IPS DF 19.7 (cell line): Measurements from ENCODE around the gene AGRN.
"Not testable (repeated sequence)": the region's sequence is repeated elsewhere in the genome, so short reads cannot be mapped to it uniquely, and the experiment has no call there.

Source experiments
- DNase-seq: peaks from one replicate; pipeline ENCODE4 v3.0.0-alpha.2; 2013; ENCODE audit warnings: low read depth, low spot score

AGRN gene

DNA sequence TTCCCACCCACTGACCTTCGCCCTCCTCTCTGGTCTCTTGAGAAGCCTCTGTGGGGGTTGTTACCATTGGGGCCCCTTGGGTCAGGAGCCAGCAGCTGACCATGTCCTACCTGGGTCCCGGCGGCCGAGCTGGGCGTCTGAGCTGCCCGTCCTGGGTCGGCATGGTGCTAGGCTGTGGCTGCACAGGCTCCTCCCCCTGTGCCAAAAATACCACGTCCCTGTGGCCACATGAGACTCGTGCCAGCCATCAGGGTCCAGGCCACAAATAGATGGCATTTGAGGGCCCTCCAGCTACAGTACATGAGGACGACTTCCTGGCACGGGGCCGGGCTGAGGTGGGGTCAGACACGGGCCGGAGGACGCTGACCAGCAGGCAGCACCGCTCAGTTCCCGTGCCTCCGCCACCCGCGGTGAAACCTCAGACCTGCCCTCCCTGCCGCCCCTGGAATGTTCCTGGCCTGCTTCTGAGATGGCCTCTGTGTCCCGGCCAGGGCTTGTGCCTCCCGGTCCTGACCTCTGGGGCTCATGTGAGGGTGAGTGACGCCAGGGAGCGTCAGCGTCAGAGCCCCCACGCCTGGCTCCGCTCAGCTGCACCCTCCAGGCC, 37.9 kb upstream of the AGRN start, which contains the start of gene PERM1:
PERM1 (minus strand) TSS at position 139 of the 604 bp plus-strand sequence. CDS start 1,064 bp downstream, outside the sequence.
- no peak for DNase-seq

GRCh38 chr1:982765-983436, 37.0 kb upstream of the AGRN start:
- no peak for DNase-seq

- DNase-seq: no peak
These were observed 36.0 kb upstream of the AGRN start for GRCh38 chr1:983798-984475.

DNA sequence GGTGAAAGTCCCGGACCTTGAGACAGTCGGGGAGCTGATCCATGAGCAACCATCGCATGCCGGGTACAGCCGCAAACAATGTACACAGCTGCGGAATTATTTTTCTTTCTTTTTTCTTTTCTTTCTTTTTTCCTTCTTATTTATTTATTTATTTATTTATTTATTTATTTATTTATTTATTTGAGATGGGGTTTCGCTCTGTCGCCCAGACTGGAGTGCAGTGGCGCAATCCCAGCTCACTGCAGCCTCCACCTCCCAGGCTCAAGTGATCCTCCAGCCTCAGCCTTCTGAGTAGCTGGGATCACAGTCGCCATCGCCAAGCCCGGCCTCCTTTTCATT, 35.5 kb upstream of the AGRN start:
- no peak for DNase-seq

GRCh38 chr1:985126-985525, 34.8 kb upstream of the AGRN start:
- DNase-seq: no peak

DNA sequence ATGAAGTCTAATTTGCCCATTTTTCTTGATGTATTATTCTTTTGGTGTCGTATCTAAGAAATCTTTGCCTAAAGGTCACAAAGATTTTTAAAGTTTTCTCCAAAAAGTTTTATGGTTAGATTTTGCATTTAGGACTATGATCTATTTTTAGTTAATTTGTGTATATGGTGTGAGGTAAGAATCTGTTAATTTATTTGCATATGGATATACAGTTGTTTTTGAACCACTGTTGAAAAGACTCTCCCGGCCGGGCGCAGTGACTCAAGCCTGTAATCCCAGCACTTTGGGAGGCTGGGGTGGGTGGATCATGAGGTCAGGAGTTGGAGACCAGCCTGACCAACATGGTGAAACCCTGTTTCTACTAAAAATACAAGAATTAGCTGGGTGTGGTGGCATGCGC, 31.9 kb upstream of the AGRN start:
- not testable (repeated sequence) for DNase-seq

DNA sequence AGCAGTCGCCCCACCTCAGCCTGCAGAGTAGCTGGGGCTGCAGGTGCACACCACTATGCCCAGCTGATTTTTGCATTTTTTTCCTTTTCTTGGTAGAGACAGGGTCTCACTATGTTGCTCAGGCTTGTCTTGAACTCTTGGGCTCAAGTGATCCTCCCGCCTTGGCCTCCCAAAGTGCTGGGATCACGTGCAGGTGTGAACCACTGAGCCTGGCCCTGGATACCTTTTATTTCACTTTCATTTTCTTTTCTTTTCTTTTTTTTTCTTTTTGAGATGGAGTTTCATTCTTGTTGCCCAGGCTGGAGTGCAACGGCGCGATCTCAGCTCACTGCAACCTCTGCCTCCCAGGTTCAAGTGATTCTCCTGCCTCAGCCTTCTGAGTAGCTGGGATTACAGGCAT, 28.6 kb upstream of the AGRN start:
- DNase-seq: not testable (repeated sequence)

DNA sequence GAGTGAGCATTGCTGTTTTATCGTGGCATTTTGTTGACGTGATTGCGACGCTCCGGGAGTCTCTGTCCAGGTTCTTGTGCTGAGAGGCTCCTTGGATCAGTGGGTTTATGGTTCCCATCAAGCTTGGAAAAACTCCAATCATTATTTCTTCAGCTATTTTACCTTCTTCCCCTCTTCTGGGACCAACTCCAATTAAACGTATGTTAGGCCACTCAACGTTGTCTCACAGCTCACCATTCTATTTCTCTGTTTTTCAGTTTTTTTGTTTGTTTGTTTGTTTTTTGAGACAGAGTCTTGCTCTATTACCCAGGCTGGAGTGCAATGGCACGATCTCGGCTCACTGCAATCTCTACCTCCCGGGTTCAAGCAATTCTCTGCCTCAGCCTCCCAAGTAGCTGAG, 28.0 kb upstream of the AGRN start:
- DNase-seq: no peak

DNA sequence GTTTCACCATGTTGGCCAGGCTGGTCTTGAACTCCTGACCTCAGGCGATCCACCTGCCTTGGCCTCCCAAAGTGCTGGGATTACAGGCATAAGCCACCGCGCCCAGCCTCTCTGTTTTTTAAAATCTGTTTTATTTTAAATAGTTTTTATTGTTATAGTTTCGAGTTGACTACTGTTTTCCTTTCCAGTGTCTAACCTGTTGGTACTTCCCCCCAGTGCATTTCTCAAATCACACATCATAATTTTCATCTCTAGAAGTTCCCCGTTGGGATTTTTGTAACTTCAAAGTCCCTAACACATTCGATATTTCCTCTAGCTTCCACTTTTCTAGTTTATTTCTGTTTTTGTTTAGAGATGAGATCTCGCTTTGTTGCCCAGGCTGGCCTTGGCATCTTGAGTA, 27.6 kb upstream of the AGRN start:
- DNase-seq: no peak

DNA sequence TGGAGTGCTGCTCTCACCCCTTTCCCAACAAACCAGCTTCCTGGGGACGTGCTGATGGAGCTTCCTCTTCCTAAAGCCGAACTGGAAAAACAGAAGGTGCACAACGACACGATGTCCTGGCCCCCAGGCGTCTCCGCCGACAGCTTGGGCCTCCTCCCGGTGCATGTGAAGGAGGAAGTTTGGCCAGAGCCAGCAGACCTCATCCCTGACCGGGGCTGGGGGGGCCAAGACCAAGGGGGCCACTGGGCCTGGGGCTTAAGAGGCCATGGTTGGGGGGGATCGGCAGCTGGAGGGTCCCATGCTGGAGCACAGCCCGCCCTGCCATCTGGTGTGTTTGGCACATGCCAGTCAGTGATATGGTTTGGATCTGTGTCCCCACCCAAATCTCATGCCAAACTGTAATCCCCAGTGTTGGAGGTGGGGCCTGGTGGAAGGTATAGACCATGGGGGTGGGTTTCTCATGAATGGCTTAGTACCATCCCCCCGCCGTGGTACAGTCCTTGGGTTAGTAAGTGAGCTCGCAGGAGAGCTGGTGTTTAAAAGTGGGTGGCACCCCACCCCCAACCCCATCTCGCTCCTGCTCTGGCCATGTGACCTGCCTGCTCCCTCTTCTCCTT, 26.4 kb upstream of the AGRN start:
- no peak for DNase-seq

- not testable (repeated sequence) for DNase-seq
These were observed 25.4 kb upstream of the AGRN start for GRCh38 chr1:994546-994945.

- DNase-seq: no peak
These were observed 24.0 kb upstream of the AGRN start for GRCh38 chr1:995665-996633.

GRCh38 chr1:996851-997712, 22.8 kb upstream of the AGRN start:
- no peak for DNase-seq

GRCh38 chr1:997713-997992, 22.3 kb upstream of the AGRN start:
- no peak for DNase-seq

- DNase-seq: no peak
These were observed 21.8 kb upstream of the AGRN start for GRCh38 chr1:997993-998744.

DNA sequence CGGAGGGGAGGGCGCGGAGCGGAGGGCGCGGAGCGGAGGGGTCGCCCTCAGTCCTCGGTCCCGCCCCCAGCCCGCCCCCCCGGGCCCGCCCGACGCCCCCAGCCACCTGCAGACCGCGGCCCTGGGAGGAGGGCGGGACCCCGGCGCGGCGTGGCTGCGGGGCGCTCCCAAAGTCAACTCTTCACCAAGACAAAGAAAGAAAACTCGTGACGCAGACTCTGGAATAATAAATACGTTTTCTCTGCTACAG, 21.2 kb upstream of the AGRN start:
- no peak for DNase-seq

GRCh38 chr1:998995-999724, 20.8 kb upstream of the AGRN start:
- no peak for DNase-seq

DNA sequence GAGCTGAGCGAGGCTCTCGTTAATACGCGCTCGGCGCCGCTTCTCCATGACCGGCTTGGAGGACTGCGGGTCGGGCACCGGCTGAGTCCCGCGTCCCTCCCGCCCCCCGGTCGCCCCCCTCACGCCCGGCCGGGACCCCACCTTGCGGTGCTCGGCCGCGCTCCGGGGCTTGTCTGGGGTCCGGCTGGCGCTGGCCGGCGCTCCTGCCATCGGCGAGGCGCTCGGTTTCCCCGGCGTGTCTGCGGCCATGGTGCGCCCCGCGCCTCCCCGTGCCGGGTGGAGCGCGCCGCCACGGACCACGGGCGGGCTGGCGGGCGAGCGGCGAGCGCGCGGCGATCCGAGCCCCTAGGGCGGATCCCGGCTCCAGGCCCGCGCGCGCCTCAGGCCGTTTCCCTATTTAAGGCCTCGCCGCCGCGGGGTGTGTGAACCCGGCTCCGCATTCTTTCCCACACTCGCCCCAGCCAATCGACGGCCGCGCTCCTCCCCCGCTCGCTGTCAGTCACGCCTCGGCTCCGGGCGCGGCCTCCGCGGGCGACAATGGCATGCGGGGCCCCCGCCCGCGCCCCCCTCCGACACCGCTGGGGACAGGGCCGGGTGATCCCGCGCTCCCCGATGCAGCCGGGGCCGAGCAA, 20.1 kb upstream of the AGRN start, which contains the start of gene HES4:
HES4 (minus strand) TSS at position 373 of the 632 bp plus-strand sequence; CDS start at position 249, 124 bp downstream.
- DNase-seq: no peak
